A172 (cell line): ENCODE data around the gene AGMO. TPM values are rescaled to one million over a fixed set of nuclear protein-coding genes. Genes with fewer than 3 reads are reported as not detected.
"Not testable (repeated sequence)": the region's sequence is repeated elsewhere in the genome, so short reads cannot be mapped to it uniquely, and the experiment has no call there.

Source experiments
- DNase-seq: peaks from one replicate; pipeline ENCODE4 v3.0.0-alpha.2; 2015; ENCODE audit warnings: low spot score
- total RNA-seq: library from RNA; depleted of rRNA; stranded (reverse); fragments of >200 nt; shearing (Covaris generic); gene quantifications from 2 replicates; pipeline ENCODE4 v1.2.3, GENCODE V29; 2014

Gene AGMO
- total RNA-seq, 1 experiment from 2014 or later = not detected

GRCh38 chr7:15326044-15326644 lies 235.7 kb downstream of the AGMO start:
- peak; percentile 34 for DNase-seq

GRCh38 chr7:15323550-15323949 lies 238.3 kb downstream of the AGMO start:
- no peak for DNase-seq

GRCh38 chr7:15317215-15317614 lies 244.6 kb downstream of the AGMO start:
- no peak for DNase-seq

GRCh38 chr7:15315678-15316077 lies 246.1 kb downstream of the AGMO start:
- DNase-seq = no peak

GRCh38 chr7:15314922-15315321 lies 246.9 kb downstream of the AGMO start:
- no peak for DNase-seq

GRCh38 chr7:15313361-15313760 lies 248.5 kb downstream of the AGMO start:
- DNase-seq = no peak

GRCh38 chr7:15309872-15310271 lies 251.9 kb downstream of the AGMO start:
- DNase-seq = no peak

GRCh38 chr7:15308821-15309220 lies 253.0 kb downstream of the AGMO start:
- DNase-seq = no peak

- no peak for DNase-seq
Measured at GRCh38 chr7:15306296-15306695, 255.5 kb downstream of the AGMO start.

- peak; percentile 62 for DNase-seq
Measured at GRCh38 chr7:15305002-15305600, 256.7 kb downstream of the AGMO start.

- DNase-seq = no peak
Measured at GRCh38 chr7:15303357-15303756, 258.5 kb downstream of the AGMO start.

GRCh38 chr7:15300986-15301385 lies 260.8 kb downstream of the AGMO start:
- DNase-seq = not testable (repeated sequence)

GRCh38 chr7:15292138-15292537 lies 269.7 kb downstream of the AGMO start:
- no peak for DNase-seq

GRCh38 chr7:15291699-15292098 lies 270.1 kb downstream of the AGMO start:
- DNase-seq = no peak

- DNase-seq = no peak
Measured at GRCh38 chr7:15288741-15289140, 273.1 kb downstream of the AGMO start.

- DNase-seq = no peak
Measured at GRCh38 chr7:15284396-15284795, 277.4 kb downstream of the AGMO start.

GRCh38 chr7:15280078-15280733 lies 281.6 kb downstream of the AGMO start:
- DNase-seq = no peak

- no peak for DNase-seq
Measured at GRCh38 chr7:15279640-15280039, 282.2 kb downstream of the AGMO start.

- no peak for DNase-seq
Measured at GRCh38 chr7:15257689-15258088, 304.1 kb downstream of the AGMO start.

GRCh38 chr7:15252181-15252580 lies 309.6 kb downstream of the AGMO start:
- DNase-seq = no peak

- DNase-seq = no peak
Measured at GRCh38 chr7:15248514-15248913, 313.3 kb downstream of the AGMO start.

GRCh38 chr7:15245831-15246230 lies 316.0 kb downstream of the AGMO start:
- DNase-seq = no peak

GRCh38 chr7:15239801-15240200 lies 322.0 kb downstream of the AGMO start:
- DNase-seq = no peak
